GM19467 (cell line): ENCODE results near the gene SNUPN.

ENCODE experiments used
- ATAC-seq: cut with Tn5 transposase; IDR thresholded peaks from one replicate; pipeline ENCODE4 v1.9.1; 2021; ENCODE audit warnings: mild to moderate bottlenecking, moderate library complexity; ENCODE audit not compliant: unreplicated experiment

The SNUPN gene

DNA sequence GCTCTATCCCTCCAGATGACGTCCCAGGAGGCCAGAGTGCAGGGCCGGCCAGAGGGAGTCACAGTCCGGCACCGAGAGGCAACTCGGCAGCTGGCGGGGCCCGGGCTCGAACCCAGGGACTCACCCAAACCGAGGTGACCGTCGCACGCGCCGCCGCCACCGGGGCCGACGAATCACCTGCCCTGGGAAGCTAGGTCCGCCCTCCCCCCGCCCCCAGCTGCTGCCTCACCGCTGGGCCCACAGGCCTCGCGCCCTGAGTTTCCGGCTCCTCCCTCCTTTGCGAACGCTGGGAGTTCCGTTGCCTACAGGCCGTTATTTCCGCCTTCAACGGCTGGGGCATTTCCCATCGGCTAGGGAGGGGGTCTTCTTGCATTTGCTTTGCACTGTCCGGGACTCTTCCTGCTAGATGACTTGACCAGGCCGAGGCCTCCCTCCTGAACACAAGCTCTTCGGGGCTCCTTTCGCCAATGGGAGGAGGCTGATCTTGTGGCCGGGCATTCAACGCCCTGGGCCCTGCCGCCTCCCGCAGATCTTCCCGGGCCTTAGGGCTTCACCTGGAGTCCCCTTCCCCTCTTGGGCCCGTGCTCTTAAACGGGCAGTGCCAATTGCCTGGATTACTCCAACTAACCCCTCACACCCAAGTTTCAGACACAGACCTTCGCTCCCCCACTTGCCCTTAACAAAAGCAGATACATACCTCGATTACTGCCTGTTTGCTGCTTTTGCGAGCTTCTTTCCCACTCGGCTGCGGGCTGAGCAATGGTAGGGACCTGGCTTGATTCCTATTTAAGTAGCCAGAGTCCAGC is at the start of gene SNUPN:
Gene SNUPN, minus strand, starts transcription at position 184 of the 806 bp plus-strand sequence. CDS start 4,674 bp downstream, outside the sequence.
- ATAC-seq, result no peak

- ATAC-seq, result no peak
Measured at GRCh38 chr15:75674366-75674765, 48.8 kb upstream of the SNUPN start.

GRCh38 chr15:75673426-75674235 is 48.1 kb upstream of the SNUPN start:
- no peak for ATAC-seq

DNA sequence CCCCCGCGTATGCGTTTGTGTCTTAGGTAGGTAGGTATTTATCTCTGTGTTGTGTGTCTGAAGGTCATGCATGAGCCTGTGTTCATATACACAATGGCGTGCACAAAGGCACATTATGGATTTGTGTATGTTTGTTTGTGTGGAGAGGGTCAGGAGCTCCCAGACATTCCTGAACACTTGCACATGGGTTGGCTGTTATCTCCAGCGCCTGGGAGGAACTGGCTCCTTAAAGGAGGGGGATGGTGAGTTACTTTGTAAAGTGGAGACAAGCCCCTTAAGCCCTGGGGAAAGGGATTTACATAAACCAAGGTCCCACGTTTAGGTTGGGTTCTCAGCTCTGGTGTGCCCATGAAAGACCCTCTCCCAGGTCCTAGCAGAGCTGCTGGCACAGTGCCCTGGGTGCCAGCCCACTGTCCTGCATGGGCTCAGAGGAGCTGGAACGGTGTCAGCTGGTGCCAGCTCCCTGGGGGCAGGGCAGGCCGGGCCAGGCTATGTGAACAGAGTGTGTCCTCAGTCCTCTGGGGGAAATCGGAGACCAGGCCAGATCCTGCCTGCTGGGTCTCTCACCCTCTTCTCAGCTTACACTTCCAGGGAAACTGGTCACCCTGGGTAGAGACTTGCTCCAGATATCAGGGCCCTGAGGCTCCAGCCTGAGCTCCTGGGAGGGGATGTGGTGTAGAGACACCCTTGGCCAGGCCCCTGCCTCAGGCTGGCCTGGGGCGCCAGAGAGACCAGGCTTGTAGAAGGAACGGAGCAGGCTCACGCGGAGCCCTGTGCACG is 47.3 kb upstream of the SNUPN start:
- ATAC-seq, result no peak

DNA sequence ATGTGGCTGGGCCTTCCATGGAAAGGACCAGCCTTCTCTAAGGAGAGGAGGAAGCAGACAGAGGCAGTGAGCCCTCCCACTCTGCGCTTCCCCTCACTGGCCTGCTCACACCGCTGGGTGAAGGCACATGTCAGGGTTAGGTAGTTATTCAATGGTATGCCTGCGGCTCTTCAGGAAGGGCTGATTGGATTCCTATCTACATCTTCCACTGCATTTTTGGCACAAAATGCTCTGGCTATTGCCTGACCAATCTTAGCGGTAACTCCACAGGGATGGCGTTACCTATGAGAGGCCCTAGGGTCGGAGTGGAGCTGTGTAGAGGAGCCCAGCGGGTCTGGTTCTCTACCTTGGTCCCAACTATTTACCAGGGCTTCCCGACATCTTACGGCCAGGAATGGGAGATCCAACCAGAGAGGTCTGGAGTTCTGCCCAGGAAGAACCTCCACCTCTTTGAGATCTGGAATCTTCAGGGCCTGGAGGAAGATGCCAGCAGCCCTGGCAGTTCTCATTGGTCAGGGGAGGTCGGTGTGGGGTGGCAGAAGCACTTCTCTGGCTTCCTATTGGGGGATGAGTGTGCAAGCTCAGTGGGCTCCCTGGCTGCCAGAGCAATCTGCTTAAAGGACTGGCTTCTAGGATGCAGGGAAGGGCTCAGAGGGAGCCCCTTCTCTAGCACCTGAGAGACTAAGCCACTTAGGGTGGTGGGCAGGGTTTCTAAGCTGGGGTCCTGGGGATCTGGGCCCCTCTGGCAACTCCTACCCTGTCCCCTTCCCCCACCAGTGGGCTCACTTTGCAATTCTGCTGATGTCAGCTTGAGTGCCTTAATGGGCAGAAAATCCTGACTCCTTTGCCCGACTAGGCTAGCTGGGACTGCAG is 46.4 kb upstream of the SNUPN start:
- ATAC-seq, result no peak

GRCh38 chr15:75669879-75670212 is 44.3 kb upstream of the SNUPN start:
- ATAC-seq, result no peak

DNA sequence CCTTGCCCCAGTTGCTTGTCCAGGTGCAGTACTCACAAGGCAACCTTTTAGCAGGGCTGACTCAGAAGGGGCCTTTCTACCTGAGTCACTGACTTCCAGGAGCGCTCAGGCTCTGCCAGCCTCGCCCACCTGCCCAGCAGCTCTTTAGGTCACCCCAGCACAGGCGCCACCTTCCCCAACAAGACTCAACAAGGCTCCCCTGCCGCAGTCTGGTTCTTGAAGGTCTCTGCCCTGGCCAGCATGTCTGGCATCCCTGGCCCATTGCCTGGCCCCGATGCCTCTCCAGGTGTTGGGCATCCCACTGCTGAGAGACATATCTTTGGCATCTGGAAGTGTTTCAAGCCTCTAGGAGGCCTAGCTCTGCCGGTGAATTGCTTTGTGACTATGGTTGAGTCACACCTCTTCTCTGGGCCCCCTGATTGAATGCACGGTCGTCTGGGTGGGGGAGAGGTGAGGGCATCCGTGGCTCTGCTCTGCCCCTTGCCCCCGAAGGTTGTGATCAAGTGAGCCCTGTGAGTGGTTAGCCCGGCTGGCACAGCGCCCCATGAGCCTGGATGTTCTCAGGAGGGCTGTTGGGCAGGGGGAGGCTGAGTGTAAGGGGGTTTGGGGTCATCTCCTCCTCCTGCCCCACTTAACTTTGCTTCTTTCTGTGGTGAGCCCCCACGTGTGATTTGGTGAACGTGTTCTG is 43.8 kb upstream of the SNUPN start:
- no peak for ATAC-seq

- no peak for ATAC-seq
Measured at GRCh38 chr15:75666823-75667501, 41.4 kb upstream of the SNUPN start.

GRCh38 chr15:75663931-75664421 is 38.5 kb upstream of the SNUPN start:
- ATAC-seq, result no peak

DNA sequence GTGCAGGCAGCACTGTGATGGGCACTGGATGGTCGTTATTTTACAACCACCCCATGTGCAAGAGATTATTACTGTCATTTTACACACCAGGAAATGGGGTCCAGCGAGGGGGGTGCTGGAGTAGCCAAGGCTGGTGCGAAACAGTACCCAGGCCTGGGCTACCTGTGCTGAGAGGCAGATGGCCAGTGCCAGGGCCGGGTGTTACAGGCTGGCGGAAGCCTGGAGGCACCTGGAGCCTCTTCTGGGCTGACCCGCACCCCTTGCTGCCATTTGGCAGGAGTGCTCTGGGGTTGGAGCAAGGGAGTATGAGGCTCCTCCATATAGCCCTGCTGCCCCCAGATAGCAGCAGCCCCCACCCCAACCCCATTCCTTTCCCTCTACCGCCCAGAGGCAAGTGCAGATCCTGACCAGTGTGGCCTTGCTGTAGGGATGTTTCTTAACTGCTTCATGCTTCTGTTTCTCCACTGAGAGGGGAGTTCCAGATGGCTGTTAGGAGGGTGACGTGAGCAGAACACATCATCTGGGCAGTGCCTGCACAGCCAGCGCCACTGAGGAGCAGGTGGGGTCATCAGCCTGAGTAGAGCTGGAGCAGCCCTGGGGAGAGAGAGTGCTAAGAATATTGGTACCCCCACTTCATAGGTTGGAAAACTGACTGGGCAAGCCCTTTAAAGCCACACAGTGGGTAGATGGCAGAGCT is 37.4 kb upstream of the SNUPN start:
- ATAC-seq, result no peak

- no peak for ATAC-seq
Measured at GRCh38 chr15:75661756-75662140, 36.2 kb upstream of the SNUPN start.

DNA sequence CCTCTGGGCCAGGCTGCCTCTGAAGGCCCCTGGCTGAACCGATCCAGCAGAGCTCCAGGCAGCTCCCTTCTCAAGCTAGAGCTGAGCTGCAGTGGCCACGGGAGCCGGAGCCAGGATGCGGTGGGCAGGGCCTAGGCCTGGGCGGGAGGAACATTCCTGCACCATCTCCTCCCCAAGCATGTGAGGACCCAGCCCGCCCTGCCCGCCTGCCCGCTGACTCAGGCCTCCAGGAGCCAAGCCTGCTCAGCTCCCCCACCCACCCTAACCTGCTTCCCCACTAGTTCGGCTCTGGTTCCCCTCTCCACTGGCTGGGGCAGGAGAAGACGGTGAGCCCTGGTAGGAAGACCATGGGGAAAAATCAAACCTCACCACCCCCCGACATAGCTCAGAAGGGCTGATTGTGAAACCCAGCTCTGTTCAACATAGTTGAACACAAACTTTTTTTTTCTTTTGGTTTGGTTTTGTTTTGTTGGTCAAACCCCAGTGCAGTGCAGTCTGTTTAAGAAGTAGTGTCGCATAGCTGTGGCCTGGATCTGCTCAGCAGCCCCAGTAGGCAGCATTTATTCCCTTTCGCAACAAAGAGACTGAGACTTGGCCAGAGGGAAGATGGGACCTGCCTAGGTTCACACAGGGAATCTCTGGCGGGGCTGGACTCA is 35.7 kb upstream of the SNUPN start:
- no peak for ATAC-seq

DNA sequence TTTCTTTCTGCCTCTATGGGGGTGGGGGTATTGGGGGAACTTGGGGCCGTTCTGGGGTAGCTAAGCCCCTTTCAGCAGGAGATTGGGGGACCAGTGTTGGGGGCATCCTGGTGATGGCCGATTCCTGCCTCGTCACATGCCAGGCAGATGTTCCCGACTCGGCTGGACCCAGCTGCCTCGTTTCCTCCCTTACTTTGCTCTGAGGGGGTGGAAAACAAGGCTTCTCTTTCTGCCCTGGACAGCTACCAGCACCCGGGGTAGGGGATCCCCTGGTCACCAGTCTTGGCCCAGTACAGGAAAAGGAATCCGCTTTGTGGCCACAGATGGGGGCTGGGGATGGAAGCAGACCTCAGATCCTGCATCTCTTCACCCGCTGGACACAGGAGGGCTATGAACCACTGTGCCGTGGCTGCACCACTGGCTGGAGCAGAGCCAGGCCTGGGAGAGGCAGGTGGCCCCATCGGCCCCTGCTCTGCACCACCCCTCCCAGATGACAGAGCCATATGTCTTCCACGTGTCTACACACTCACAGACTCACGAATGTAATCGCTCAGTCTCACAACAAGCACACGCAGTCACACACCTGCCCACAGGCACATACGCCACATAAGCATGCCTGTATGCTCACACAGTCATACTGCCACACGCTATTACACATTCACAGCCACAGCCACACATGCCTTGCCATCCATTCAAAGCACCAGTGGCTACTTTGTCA is 34.6 kb upstream of the SNUPN start:
- ATAC-seq, result no peak

DNA sequence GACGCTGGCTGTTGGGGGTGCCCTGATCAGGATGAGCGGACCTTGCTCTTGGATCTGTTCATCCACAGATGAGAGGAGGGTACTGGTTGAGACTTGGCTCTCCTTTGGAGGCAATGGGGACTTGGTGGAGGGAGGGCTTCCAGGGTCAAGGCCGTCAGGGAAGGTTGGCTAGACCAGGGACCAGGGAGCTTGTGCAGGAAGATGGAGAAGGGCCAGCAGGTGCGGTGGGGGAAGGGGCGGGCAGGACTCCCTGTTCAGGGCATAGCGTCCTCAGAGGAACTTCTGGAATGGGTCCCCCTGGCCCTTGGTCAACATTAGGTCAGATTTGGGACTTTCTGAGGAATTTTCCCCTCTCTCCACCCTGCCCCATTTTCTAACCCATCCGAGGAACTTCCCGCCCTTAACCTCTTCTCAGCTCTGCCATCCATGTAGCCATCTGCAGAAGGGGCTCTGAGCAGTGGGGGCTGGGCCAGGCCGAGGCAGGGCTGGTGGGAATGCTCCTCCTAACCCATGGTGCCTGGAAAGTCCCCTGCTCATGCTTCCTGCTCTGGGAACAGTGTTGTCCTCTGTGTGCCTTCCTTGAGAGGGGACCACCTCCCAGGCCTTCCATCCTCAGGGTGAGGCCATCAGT is 33.7 kb upstream of the SNUPN start:
- no peak for ATAC-seq

GRCh38 chr15:75656813-75657212 is 31.3 kb upstream of the SNUPN start:
- ATAC-seq, result no peak

GRCh38 chr15:75656331-75656730 is 30.8 kb upstream of the SNUPN start:
- no peak for ATAC-seq

- ATAC-seq, result no peak
Measured at GRCh38 chr15:75655931-75656330, 30.4 kb upstream of the SNUPN start.
